Kidney (tissue), 14 donors: ENCODE results near the gene UBP1. TPM values are rescaled to one million over a fixed set of nuclear protein-coding genes. Genes with fewer than 3 reads are reported as not detected.
"Not testable (repeated sequence)": the region's sequence is repeated elsewhere in the genome, so short reads cannot be mapped to it uniquely, and the experiment has no call there.

Experiments used
- DNase-seq, 5 donors: peaks; one replicate each; pipeline ENCODE4 v3.0.0-alpha.2; 2013 to 2020
- FAIRE-seq: peaks from 2 replicates; lab custom pipeline; 2012; peaks lifted over from hg19 to GRCh38; lab: Jason Lieb, UNC
- H3K27ac ChIP-seq, 2 donors: one replicate each; pipeline ENCODE4 v1.7.0; 2013; ENCODE audit warnings: low read depth in 2 of 2, low read length in 2 of 2, inconsistent platforms in 1 of 2
- H3K27me3 ChIP-seq: one replicate; pipeline ENCODE4 v1.7.1; 2013; ENCODE audit warnings: low read length, inconsistent platforms; ENCODE audit not compliant: control insufficient read depth, insufficient read depth
- H3K36me3 ChIP-seq, 3 donors: one replicate each; pipeline versions ENCODE4 v1.7.0 to v1.7.1; 2013; ENCODE audit warnings: low read length in 3 of 3, control low read depth in 1 of 3, inconsistent platforms in 1 of 3; ENCODE audit not compliant: insufficient read depth in 3 of 3, control insufficient read depth in 2 of 3
- H3K4me1 ChIP-seq, 3 donors: one replicate each; pipeline versions ENCODE4 v1.7.0 to v1.7.1; 2013; ENCODE audit warnings: low read length in 3 of 3, inconsistent platforms in 1 of 3, low read depth in 1 of 3; ENCODE audit not compliant: control insufficient read depth in 2 of 3, insufficient read depth in 2 of 3
- H3K4me3 ChIP-seq, 3 donors: one replicate each; pipeline versions ENCODE4 v1.7.0 to v1.8.1; 2013; ENCODE audit warnings: low read length in 3 of 3, control low read depth in 1 of 3, inconsistent platforms in 1 of 3
- H3K9ac ChIP-seq, 3 donors: one replicate each; pipeline versions ENCODE4 v1.7.0 to v1.7.1; 2013; ENCODE audit warnings: low read length in 3 of 3, control low read depth in 1 of 3, inconsistent platforms in 1 of 3
- H3K9me3 ChIP-seq, 3 donors: one replicate each; pipeline versions ENCODE4 v1.7.0 to v1.7.1; 2013; ENCODE audit warnings: low read length in 3 of 3, control low read depth in 1 of 3, inconsistent platforms in 1 of 3; ENCODE audit not compliant: control insufficient read depth in 2 of 3, insufficient read depth in 1 of 3
- CTCF ChIP-seq: IDR thresholded peaks from 3 replicates; pipeline ENCODE4 v1.5.1; 2012; ENCODE audit warnings: mild to moderate bottlenecking, moderate library complexity, borderline replicate concordance; ENCODE audit not compliant: insufficient read depth; ENCODE audit errors: extremely low read depth
- intact Hi-C: fragments of 100-400 bp; cut with DNase I; formaldehyde crosslinking; loops from one replicate; pipeline ENCODE4 v1.11.1; 2022
- polyA plus RNA-seq: library from polyadenylated mRNA; stranded (reverse); fragments of 350-450 nt; fragmentation: Illumina TruSeq; extraction: RNeasy Lipid Tissue Mini Kit (QIAGEN cat#74804); gene quantifications from one replicate; pipeline ENCODE4 v1.2.3, GENCODE V29; 2014; ENCODE audit warnings: low read depth, low replicate concordance; ENCODE audit not compliant: insufficient read depth
- total RNA-seq: library from RNA; stranded (reverse); fragmentation: NEBNext Ultra II Directional; extraction: Animal tissue kit (Norgen Biotek cat#: 25700); gene quantifications from one replicate; pipeline ENCODE4 v1.2.1, GENCODE V29; 2021
- donor health status: control.
- donor health status: control.
- donor health status: control.
- donor health status: control.
- donor health status: control.
- donor health status: DM: yes; HTN: yes; CAD: no.
- donor health status: Normal renal cell carcinoma (clear cell type).

UBP1 gene
- total and polyA plus RNA-seq, 2 donors from 2014 or later, result 20.4 to 57.0 TPM

- H3K27ac ChIP-seq, result no peak overlapping the region
- intact Hi-C loops, result no loop called here
- FAIRE-seq, result no peak
Measured at GRCh38 chr3:33417066-33417673, 23.0 kb downstream of the UBP1 start.

GRCh38 chr3:33410816-33411215 lies 29.4 kb downstream of the UBP1 start:
- H3K27ac ChIP-seq, H3K4me1 ChIP-seq, H3K9ac ChIP-seq, H3K4me3 ChIP-seq, FAIRE-seq, intact Hi-C loops, DNase-seq, H3K27me3 ChIP-seq, H3K9me3 ChIP-seq: not testable (repeated sequence)
- H3K36me3 ChIP-seq, result peaks cover 7 to 60% (median 28%) of the 10 kb centered on the region in 3 donors

More at GRCh38 chr3:33417066-33417673, 23.0 kb downstream of the UBP1 start:
- peaks cover 3 to 13% (median 3%) of the 10 kb centered on the region in 3 donors for H3K36me3 ChIP-seq
- no peak for DNase-seq
- H3K27me3 ChIP-seq, result no peaks in the 10 kb centered on the region
- H3K4me1 ChIP-seq, result no peaks in the 10 kb centered on the region
- TF ChIP-seq CTCF, result no peak
- H3K9me3 ChIP-seq, result no peaks in the 10 kb centered on the region
- H3K4me3 ChIP-seq, result no peak overlapping the region
- H3K9ac ChIP-seq, result no peak overlapping the region

GRCh38 chr3:33403756-33404155 lies 36.4 kb downstream of the UBP1 start:
- peaks cover 17 to 57% (median 25%) of the 10 kb centered on the region in 3 donors for H3K36me3 ChIP-seq
- no peak for FAIRE-seq

GRCh38 chr3:33402936-33403335 lies 37.3 kb downstream of the UBP1 start:
- Histone ChIP-seq H3K9me3 (no peaks in the 10 kb centered on the region), H3K4me3 (no peak overlapping the region), H3K36me3 (peaks cover 13 to 56% (median 26%) of the 10 kb centered on the region in 3 donors), H3K27ac (no peak overlapping the region), H3K27me3 (no peaks in the 10 kb centered on the region), H3K9ac (no peak overlapping the region), H3K4me1 (no peaks in the 10 kb centered on the region)
- TF ChIP-seq CTCF, result no peak
- intact Hi-C loops, result no loop called here
- FAIRE-seq (no peak), DNase-seq (no peak)

More at GRCh38 chr3:33403756-33404155, 36.4 kb downstream of the UBP1 start:
- Histone ChIP-seq H3K9me3 (no peaks in the 10 kb centered on the region), H3K4me3 (no peak overlapping the region), H3K27me3 (no peaks in the 10 kb centered on the region), H3K9ac (no peak overlapping the region), H3K4me1 (no peaks in the 10 kb centered on the region), H3K27ac (no peak overlapping the region)
- no peak for DNase-seq
- TF ChIP-seq CTCF, result no peak
- intact Hi-C loops, result no loop called here
